Measurements from ENCODE around the gene AGO3. TPM values are rescaled to one million over a fixed set of nuclear protein-coding genes. Genes with fewer than 3 reads are reported as not detected.

Gene AGO3
- total RNA-seq, 1 donor from 2014 or later = 33.9 TPM

- DNase-seq (no peak), ATAC-seq (no peak)
- intact Hi-C loops (cut with DNase I) = no loop called here
- TF ChIP-seq CTCF (IDR thresholded peaks at IDR 0.05) = no peak
- H3K4me1 ChIP-seq = no peaks in the 10 kb centered on the region
- H3K36me3 ChIP-seq = peaks cover 95% of the 10 kb centered on the region
- H3K4me3 ChIP-seq = no peak overlapping the region
- no peak overlapping the region for H3K27ac ChIP-seq
- H3K9me3 ChIP-seq = no peaks in the 10 kb centered on the region
- H3K27me3 ChIP-seq (ENCODE audit: low read depth) = no peaks in the 10 kb centered on the region
These were observed 28.2 kb upstream of the AGO3 start for GRCh38 chr1:35902671-35903070.

GRCh38 chr1:35914717-35915116 lies 16.2 kb upstream of the AGO3 start:
- Histone ChIP-seq H3K9me3 (no peaks in the 10 kb centered on the region), H3K27me3 (ENCODE audit: low read depth) (no peaks in the 10 kb centered on the region), H3K4me3 (no peak overlapping the region), H3K27ac (no peak overlapping the region), H3K36me3 (peaks cover 97% of the 10 kb centered on the region), H3K4me1 (no peaks in the 10 kb centered on the region)
- ATAC-seq = no peak
- TF ChIP-seq CTCF (IDR thresholded peaks at IDR 0.05) = no peak
- intact Hi-C loops (cut with DNase I) = no loop called here
- no peak for DNase-seq

GRCh38 chr1:35915693-35916092 lies 15.2 kb upstream of the AGO3 start:
- intact Hi-C loops (cut with DNase I) = no loop called here
- DNase-seq (no peak), ATAC-seq (no peak)
- Histone ChIP-seq H3K4me1 (no peaks in the 10 kb centered on the region), H3K27me3 (ENCODE audit: low read depth) (no peaks in the 10 kb centered on the region), H3K27ac (no peak overlapping the region), H3K36me3 (peaks cover 97% of the 10 kb centered on the region), H3K4me3 (no peak overlapping the region), H3K9me3 (no peaks in the 10 kb centered on the region)
- no peak for TF ChIP-seq CTCF (IDR thresholded peaks at IDR 0.05)

GRCh38 chr1:35923791-35924221 lies 7.1 kb upstream of the AGO3 start:
- intact Hi-C loops (cut with DNase I) = no loop called here
- ATAC-seq = no peak
- no peak for TF ChIP-seq CTCF (IDR thresholded peaks at IDR 0.05)
- Histone ChIP-seq H3K9me3 (no peaks in the 10 kb centered on the region), H3K27ac (no peak overlapping the region), H3K4me3 (no peak overlapping the region), H3K27me3 (ENCODE audit: low read depth) (no peaks in the 10 kb centered on the region), H3K36me3 (peaks cover 35% of the 10 kb centered on the region), H3K4me1 (no peaks in the 10 kb centered on the region)
- no peak for DNase-seq

- H3K27me3 ChIP-seq (ENCODE audit: low read depth) = no peaks in the 10 kb centered on the region
- intact Hi-C loops (cut with DNase I) = no loop called here
These were observed 6.1 kb upstream of the AGO3 start for GRCh38 chr1:35924838-35925237.

More at GRCh38 chr1:35924838-35925237, 6.1 kb upstream of the AGO3 start:
- peaks cover 25% of the 10 kb centered on the region for H3K36me3 ChIP-seq
- no peak overlapping the region for H3K27ac ChIP-seq
- peaks cover 3% of the 10 kb centered on the region for H3K4me1 ChIP-seq
- TF ChIP-seq CTCF (IDR thresholded peaks at IDR 0.05) = no peak
- H3K9me3 ChIP-seq = no peaks in the 10 kb centered on the region
- DNase-seq (no peak), ATAC-seq (no peak)
- no peak overlapping the region for H3K4me3 ChIP-seq

Measured in lower lobe of right lung (tissue), 2 donors.